ENCODE data around the gene CYP27A1.

DNA sequence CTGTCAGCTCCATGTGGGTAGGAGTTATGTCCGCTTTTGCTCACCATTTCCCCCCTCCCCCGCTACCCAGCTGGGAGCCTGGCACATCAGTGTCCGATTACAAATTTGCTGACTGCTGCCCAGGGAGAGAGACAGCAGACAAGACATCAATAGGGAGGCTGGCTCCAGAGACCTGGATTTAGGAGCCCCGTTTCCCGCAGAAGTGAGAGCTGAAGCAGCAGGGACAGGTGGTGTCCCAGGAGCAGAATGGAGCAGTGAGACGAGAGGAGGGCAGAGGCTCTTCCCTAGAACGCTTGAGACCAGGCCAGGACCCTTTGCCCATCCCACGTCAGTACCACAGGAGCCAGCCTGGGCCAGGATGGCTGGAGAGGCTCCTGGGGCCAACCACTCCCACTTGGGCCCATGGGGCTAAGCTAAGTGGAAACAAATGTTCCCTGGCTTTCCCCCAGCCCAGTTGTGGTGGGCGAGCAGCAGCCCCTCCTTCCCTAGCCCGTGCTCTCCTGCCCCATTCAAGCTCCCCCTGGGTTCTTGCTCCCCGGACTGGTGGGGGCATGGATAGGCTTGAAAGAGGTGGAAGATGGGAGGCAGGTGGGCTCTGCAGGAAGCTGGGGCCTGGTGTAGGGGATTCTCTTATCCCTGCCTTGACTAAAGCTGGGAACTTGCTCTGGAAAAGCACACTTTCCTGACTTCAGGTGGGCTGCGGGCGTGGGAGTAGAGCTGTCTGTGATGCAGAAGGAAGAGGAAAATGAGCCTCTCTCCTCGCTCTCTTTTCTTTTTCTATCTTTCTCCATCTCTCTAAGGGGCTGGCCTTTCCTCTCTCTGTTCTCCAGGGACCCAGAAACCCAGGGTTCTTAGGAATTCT lies 73.6 kb downstream of the CYP27A1 start:
- no peak for TF ChIP-seq FIP1L1 (IDR thresholded peaks at IDR 0.05; ENCODE audit: low read depth, low read length, poor library complexity, severe bottlenecking)
- TF ChIP-seq SRSF9 (IDR thresholded peaks at IDR 0.05; ENCODE audit: borderline replicate concordance, low read depth, low read length): no peak
- TF ChIP-seq MAFK (IDR thresholded peaks at IDR 0.05; ENCODE audit: low read length): no peak
- TF ChIP-seq, protein P1, sequence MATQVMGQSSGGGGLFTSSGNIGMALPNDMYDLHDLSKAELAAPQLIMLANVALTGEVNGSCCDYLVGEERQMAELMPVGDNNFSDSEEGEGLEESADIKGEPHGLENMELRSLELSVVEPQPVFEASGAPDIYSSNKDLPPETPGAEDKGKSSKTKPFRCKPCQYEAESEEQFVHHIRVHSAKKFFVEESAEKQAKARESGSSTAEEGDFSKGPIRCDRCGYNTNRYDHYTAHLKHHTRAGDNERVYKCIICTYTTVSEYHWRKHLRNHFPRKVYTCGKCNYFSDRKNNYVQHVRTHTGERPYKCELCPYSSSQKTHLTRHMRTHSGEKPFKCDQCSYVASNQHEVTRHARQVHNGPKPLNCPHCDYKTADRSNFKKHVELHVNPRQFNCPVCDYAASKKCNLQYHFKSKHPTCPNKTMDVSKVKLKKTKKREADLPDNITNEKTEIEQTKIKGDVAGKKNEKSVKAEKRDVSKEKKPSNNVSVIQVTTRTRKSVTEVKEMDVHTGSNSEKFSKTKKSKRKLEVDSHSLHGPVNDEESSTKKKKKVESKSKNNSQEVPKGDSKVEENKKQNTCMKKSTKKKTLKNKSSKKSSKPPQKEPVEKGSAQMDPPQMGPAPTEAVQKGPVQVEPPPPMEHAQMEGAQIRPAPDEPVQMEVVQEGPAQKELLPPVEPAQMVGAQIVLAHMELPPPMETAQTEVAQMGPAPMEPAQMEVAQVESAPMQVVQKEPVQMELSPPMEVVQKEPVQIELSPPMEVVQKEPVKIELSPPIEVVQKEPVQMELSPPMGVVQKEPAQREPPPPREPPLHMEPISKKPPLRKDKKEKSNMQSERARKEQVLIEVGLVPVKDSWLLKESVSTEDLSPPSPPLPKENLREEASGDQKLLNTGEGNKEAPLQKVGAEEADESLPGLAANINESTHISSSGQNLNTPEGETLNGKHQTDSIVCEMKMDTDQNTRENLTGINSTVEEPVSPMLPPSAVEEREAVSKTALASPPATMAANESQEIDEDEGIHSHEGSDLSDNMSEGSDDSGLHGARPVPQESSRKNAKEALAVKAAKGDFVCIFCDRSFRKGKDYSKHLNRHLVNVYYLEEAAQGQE (IDR thresholded peaks at IDR 0.05; ENCODE audit: borderline replicate concordance): no peak
- TF ChIP-seq, protein P1 (CRISPR knock-in tag; IDR thresholded peaks at IDR 0.05; ENCODE audit: low read depth): no peak
- TF ChIP-seq PHF8 (IDR thresholded peaks at IDR 0.05; ENCODE audit: borderline replicate concordance, low read length): no peak
- TF ChIP-seq, protein P2, sequence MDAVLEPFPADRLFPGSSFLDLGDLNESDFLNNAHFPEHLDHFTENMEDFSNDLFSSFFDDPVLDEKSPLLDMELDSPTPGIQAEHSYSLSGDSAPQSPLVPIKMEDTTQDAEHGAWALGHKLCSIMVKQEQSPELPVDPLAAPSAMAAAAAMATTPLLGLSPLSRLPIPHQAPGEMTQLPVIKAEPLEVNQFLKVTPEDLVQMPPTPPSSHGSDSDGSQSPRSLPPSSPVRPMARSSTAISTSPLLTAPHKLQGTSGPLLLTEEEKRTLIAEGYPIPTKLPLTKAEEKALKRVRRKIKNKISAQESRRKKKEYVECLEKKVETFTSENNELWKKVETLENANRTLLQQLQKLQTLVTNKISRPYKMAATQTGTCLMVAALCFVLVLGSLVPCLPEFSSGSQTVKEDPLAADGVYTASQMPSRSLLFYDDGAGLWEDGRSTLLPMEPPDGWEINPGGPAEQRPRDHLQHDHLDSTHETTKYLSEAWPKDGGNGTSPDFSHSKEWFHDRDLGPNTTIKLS (IDR thresholded peaks at IDR 0.05; ENCODE audit: borderline replicate concordance, low read depth): no peak
- TF ChIP-seq, protein P3, sequence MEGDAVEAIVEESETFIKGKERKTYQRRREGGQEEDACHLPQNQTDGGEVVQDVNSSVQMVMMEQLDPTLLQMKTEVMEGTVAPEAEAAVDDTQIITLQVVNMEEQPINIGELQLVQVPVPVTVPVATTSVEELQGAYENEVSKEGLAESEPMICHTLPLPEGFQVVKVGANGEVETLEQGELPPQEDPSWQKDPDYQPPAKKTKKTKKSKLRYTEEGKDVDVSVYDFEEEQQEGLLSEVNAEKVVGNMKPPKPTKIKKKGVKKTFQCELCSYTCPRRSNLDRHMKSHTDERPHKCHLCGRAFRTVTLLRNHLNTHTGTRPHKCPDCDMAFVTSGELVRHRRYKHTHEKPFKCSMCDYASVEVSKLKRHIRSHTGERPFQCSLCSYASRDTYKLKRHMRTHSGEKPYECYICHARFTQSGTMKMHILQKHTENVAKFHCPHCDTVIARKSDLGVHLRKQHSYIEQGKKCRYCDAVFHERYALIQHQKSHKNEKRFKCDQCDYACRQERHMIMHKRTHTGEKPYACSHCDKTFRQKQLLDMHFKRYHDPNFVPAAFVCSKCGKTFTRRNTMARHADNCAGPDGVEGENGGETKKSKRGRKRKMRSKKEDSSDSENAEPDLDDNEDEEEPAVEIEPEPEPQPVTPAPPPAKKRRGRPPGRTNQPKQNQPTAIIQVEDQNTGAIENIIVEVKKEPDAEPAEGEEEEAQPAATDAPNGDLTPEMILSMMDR (IDR thresholded peaks at IDR 0.05 in 2 of 3, conservative IDR thresholded peaks at IDR 0.05 in 1 of 3; ENCODE audit: insufficient read depth in 2 of 3, low read depth in 1 of 3, low read length in 3 of 3): no peak

Data from K562 (cell line).